A673 (cell line): ENCODE results near the gene ERBB2. TPM values are rescaled to one million over a fixed set of nuclear protein-coding genes. Genes with fewer than 3 reads are reported as not detected.

Experiments
- BruUV-seq: library from RNA; stranded (reverse); fragments of 400-500 nt; replicated peaks from 2 replicates; lab custom pipeline; 2021; lab: Mats Ljungman, UMichigan
- CTCF ChIA-PET: fragments of 300-600 bp; sonication (Branson Sonifier 250); formaldehyde crosslinking; loops from one replicate; lab custom pipeline; 2022; ENCODE audit warnings: antibody characterized with exemption; lab: Charles Lee
- POLR2A ChIA-PET: fragments of 300-600 bp; sonication (Branson Sonifier 250); formaldehyde crosslinking; loops from one replicate; lab custom pipeline; 2022; ENCODE audit warnings: antibody characterized with exemption; ENCODE audit not compliant: low non-redundant PET; lab: Charles Lee
- DNase-seq: peaks from one replicate; pipeline ENCODE4 v3.0.0-alpha.2; 2015; ENCODE audit warnings: low spot score
- H3K27ac ChIP-seq: fragments of 200-600 bp; sonication (generic); 2 replicates; pipeline ENCODE4 v1.5.1; 2016; ENCODE audit warnings: mixed run types, low read depth, mild to moderate bottlenecking, mixed read lengths, antibody characterized with exemption, low read length; ENCODE audit not compliant: poor library complexity, severe bottlenecking
- H3K27me3 ChIP-seq: fragments of 200-600 bp; sonication (generic); replicated peaks from 2 replicates; pipeline ENCODE4 v1.6.1; 2017; ENCODE audit warnings: mixed run types, low read depth, mild to moderate bottlenecking, mixed read lengths, antibody characterized with exemption, low read length; ENCODE audit not compliant: insufficient read depth, poor library complexity
- H3K36me3 ChIP-seq: fragments of 200-600 bp; sonication (generic); 2 replicates; pipeline ENCODE4 v1.6.1; 2016; ENCODE audit warnings: mixed run types, mild to moderate bottlenecking, mixed read lengths, antibody characterized with exemption, low read length; ENCODE audit not compliant: insufficient read depth, poor library complexity, severe bottlenecking
- H3K4me1 ChIP-seq: fragments of 200-600 bp; sonication (generic); 2 replicates; pipeline ENCODE4 v1.6.1; 2017; ENCODE audit warnings: mixed run types, mild to moderate bottlenecking, mixed read lengths, antibody characterized with exemption, low read length; ENCODE audit not compliant: insufficient read depth, poor library complexity, severe bottlenecking
- H3K4me3 ChIP-seq: fragments of 200-600 bp; sonication (generic); 2 replicates; pipeline ENCODE4 v1.5.1; 2016; ENCODE audit warnings: low read depth, mixed run types, mild to moderate bottlenecking, mixed read lengths, low read length; ENCODE audit not compliant: poor library complexity, severe bottlenecking
- H3K9me3 ChIP-seq: fragments of 200-600 bp; sonication (generic); 2 replicates; pipeline ENCODE4 v1.6.1; 2016; ENCODE audit warnings: mixed run types, low read depth, mild to moderate bottlenecking, mixed read lengths, antibody characterized with exemption, low read length; ENCODE audit not compliant: poor library complexity, severe bottlenecking
- EZH2 ChIP-seq: fragments of 200-600 bp; sonication (generic); IDR thresholded peaks from 2 replicates; pipeline ENCODE4 v1.6.1; 2017; ENCODE audit warnings: borderline replicate concordance, low read depth, mild to moderate bottlenecking, mixed read lengths, antibody characterized with exemption, low read length; ENCODE audit not compliant: poor library complexity, severe bottlenecking
- intact Hi-C: fragments of 100-400 bp; cut with micrococcal nuclease; formaldehyde crosslinking; loops from one replicate; pipeline ENCODE4 v1.10.0; 2022; ENCODE audit not compliant: unreplicated experiment
- total RNA-seq: library from RNA; stranded (reverse); gene quantifications from 2 replicates; pipeline ENCODE4 v1.2.3, GENCODE V29; 2021
- TF ChIP-seq, protein P1 (sequence below): fragments of 300-800, 200-600 bp; sonication (generic); conservative IDR thresholded peaks from 2 replicates; pipeline ENCODE4 v1.5.1; 2017; ENCODE audit warnings: low read depth, mild to moderate bottlenecking, antibody characterized with exemption, low read length, moderate library complexity, mixed read lengths

ERBB2 gene
- total RNA-seq, 1 experiment from 2014 or later, result 11.1 TPM

DNA sequence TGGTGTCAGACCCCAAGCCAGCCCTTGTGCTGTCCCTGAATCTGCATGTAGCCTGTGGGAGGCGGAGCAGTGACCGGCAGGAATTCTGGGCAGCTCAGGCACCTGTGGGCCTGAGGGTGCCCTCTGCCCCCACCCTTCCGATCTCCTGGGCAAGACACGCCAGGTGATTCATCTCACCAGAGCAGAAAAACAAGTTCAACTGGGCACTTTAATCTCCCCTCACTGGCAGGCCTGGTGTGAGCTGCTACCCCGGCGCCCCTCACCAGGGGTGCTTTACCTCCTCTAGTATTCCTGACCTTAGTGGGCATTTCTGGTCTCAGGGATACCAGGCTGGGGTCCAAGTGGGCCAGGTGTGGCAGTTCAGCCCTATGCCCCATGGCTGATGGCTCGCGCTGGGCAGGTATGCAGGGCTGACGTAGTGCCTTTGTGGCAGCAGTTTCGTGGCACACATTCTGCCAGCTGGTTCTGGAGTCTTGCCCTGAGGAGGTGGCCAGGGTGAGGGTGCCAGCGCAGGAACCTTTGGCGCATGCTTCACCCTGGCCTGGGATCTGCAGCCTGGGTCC, 6.0 kb downstream of the ERBB2 start:
- POLR2A ChIA-PET, result no interaction called here
- Histone ChIP-seq H3K27ac (no peak overlapping the region), H3K4me3 (no peak overlapping the region), H3K27me3 (no peaks in the 10 kb centered on the region), H3K36me3 (no peaks in the 10 kb centered on the region), H3K9me3 (no peaks in the 10 kb centered on the region), H3K4me1 (no peaks in the 10 kb centered on the region)
- no TSS peak for BruUV-seq
- CTCF ChIA-PET, result no interaction called here
- no peak for DNase-seq
- intact Hi-C loops, result no loop called here
- TF ChIP-seq, protein P1, sequence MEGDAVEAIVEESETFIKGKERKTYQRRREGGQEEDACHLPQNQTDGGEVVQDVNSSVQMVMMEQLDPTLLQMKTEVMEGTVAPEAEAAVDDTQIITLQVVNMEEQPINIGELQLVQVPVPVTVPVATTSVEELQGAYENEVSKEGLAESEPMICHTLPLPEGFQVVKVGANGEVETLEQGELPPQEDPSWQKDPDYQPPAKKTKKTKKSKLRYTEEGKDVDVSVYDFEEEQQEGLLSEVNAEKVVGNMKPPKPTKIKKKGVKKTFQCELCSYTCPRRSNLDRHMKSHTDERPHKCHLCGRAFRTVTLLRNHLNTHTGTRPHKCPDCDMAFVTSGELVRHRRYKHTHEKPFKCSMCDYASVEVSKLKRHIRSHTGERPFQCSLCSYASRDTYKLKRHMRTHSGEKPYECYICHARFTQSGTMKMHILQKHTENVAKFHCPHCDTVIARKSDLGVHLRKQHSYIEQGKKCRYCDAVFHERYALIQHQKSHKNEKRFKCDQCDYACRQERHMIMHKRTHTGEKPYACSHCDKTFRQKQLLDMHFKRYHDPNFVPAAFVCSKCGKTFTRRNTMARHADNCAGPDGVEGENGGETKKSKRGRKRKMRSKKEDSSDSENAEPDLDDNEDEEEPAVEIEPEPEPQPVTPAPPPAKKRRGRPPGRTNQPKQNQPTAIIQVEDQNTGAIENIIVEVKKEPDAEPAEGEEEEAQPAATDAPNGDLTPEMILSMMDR, result no peak
- no peak for TF ChIP-seq EZH2

DNA sequence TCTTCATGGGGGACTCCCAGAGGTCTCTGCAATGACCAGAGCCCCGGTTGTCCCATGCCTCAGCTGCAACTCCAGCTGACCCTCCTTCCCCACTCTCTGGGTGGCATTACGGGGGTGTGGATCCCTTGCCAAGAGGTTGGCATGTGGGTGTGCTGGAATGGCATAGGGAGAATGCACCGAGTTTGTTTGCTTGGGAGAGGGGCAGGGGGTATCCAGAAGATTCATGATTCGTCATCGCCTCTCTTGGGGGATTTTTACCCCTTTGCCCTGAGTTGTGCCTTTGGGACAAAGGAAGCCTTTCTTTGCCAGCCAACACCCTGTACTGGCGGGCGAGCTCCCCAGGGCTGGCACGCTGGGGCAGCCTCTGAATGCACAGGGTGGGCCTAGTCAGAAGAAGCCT, 6.5 kb downstream of the ERBB2 start:
- DNase-seq, result no peak
- no peaks in the 10 kb centered on the region for H3K27me3 ChIP-seq
- intact Hi-C loops, result no loop called here
- no peak overlapping the region for H3K4me3 ChIP-seq
- H3K9me3 ChIP-seq, result no peaks in the 10 kb centered on the region
- ChIA-PET POLR2A (no interaction called here), CTCF (no interaction called here)
- no peak overlapping the region for H3K27ac ChIP-seq
- no TSS peak for BruUV-seq
- no peak for TF ChIP-seq EZH2
- no peaks in the 10 kb centered on the region for H3K4me1 ChIP-seq
- no peaks in the 10 kb centered on the region for H3K36me3 ChIP-seq

DNA sequence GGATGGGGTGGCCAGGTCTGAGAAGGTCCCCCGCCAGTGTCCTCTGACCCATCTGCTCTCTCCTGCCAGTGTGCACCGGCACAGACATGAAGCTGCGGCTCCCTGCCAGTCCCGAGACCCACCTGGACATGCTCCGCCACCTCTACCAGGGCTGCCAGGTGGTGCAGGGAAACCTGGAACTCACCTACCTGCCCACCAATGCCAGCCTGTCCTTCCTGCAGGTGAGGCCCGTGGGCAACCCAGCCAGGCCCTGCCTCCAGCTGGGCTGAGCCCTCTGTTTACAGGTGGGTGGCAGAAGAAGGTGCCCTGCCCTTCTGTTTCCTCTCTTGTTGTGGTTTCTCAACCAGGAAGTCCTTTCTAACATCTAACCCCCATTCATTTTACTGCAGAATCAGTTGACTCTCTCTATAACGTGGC, 7.1 kb downstream of the ERBB2 start:
- no peak for DNase-seq
- ChIA-PET CTCF (no interaction called here), POLR2A (no interaction called here)
- no peak overlapping the region for H3K27ac ChIP-seq
- TF ChIP-seq EZH2, result no peak
- TF ChIP-seq, protein P1, result no peak
- BruUV-seq, result no TSS peak
- no peak overlapping the region for H3K4me3 ChIP-seq
- H3K4me1 ChIP-seq, result no peaks in the 10 kb centered on the region
- intact Hi-C loops, result no loop called here
- no peaks in the 10 kb centered on the region for H3K36me3 ChIP-seq
- H3K9me3 ChIP-seq, result no peaks in the 10 kb centered on the region
- H3K27me3 ChIP-seq, result no peaks in the 10 kb centered on the region
